ENCODE results near the gene FBRS. TPM values are rescaled to one million over a fixed set of nuclear protein-coding genes. Genes with fewer than 3 reads are reported as not detected.
"Not testable (repeated sequence)": the region's sequence is repeated elsewhere in the genome, so short reads cannot be mapped to it uniquely, and the experiment has no call there.

FBRS gene
- total RNA-seq, 2 experiments from 2014 or later: 92.8 to 94.5 TPM

DNA sequence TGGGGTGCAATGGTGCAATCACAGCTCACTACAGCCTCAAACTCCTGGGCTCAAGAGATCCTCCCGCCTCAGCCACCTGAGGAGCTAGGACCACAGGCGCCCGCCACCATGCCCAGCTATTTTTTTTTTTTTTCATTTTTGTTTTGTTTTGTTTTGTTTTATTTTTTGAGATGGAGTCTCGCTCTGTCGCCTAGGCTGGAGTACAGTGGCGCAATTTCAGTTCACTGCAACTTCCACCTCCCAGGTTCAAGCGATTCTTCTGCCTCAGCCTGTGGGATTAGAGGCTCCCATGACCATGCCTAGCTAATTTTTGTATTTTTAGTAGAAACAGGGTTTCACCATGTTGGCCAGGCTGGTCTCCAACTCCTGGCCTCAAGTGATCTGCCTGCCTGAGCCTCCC, 25.8 kb upstream of the FBRS start:
- not testable (repeated sequence) for H3K4me3 Mint-ChIP-seq, H3K27ac Mint-ChIP-seq, DNase-seq, H3K9me3 Mint-ChIP-seq, H3K27me3 Mint-ChIP-seq
- peaks cover 16% of the 10 kb centered on the region for H3K4me1 Mint-ChIP-seq
- H3K36me3 Mint-ChIP-seq: peaks cover 13% of the 10 kb centered on the region

DNA sequence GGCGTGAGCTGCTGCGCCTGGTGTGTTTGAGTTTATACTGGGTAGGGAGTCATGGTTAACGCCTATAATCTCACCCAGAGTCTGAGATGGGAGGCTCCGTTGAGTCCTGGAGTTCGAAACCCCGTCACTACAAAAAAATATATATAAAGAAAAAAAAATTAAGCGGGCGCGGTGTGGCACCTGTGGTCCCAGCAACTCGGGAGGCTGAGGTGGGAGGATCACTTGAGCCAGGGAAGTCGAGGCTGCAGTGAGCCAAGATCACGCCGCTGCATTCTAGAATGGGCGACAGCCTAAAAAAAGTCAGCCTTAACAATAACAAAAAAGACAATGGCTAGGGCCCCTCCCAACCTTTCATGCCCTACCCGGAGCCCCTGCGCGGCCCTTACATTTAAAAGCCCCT, 24.7 kb upstream of the FBRS start:
- H3K27me3 Mint-ChIP-seq: no peaks in the 10 kb centered on the region
- H3K4me3 Mint-ChIP-seq: peak overlapping the region; percentile 92
- H3K27ac Mint-ChIP-seq: peak overlapping the region; percentile 93
- H3K4me1 Mint-ChIP-seq: peaks cover 13% of the 10 kb centered on the region
- peaks cover 13% of the 10 kb centered on the region for H3K36me3 Mint-ChIP-seq
- H3K9me3 Mint-ChIP-seq: no peaks in the 10 kb centered on the region
- DNase-seq: no peak

DNA sequence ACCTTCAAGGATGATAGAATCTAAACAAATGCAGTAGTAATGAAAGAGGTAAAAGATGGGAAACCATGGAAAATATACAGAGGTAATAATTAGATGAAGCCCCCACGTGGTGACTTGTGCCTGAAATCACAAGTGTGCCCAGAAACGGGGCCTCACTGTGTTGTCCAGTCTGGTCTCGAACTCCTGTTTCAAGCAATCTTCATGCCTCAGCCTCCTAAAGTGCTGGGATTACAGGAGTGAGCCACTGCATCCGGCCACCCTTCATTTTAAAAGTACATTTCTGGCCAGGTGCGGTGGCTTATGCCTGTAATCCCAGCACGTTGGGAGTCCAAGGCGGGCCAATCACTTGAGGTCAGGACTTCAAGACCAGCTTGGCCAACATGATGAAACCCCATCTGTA, 21.6 kb upstream of the FBRS start:
- no peak for DNase-seq
- Mint-ChIP-seq H3K9me3 (no peaks in the 10 kb centered on the region), H3K27ac (no peak overlapping the region), H3K4me3 (no peak overlapping the region), H3K4me1 (peaks cover 8% of the 10 kb centered on the region), H3K27me3 (no peaks in the 10 kb centered on the region), H3K36me3 (peaks cover 13% of the 10 kb centered on the region)

DNA sequence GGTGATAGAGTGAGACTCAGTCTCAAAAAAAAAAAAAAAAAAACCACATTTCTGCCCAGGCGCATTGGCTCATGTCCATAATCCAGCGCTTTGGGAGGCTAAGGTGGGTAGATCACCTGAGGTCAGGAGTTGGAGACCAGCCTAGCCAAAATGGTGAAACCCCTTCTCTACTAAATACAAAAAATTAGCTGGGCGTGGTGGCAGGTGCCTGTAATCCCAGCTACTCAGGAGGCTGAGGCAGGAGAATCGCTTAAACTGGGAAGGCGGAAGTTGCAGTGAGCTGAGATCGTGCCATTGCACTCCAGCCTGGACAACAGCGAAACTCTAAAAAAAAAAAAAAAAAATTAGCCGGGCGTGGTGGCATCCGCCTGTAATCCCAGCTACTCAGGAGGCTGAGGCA, 21.1 kb upstream of the FBRS start:
- not testable (repeated sequence) for H3K9me3 Mint-ChIP-seq, H3K27me3 Mint-ChIP-seq, DNase-seq, H3K4me1 Mint-ChIP-seq, H3K4me3 Mint-ChIP-seq, H3K27ac Mint-ChIP-seq
- H3K36me3 Mint-ChIP-seq: peaks cover 13% of the 10 kb centered on the region

DNA sequence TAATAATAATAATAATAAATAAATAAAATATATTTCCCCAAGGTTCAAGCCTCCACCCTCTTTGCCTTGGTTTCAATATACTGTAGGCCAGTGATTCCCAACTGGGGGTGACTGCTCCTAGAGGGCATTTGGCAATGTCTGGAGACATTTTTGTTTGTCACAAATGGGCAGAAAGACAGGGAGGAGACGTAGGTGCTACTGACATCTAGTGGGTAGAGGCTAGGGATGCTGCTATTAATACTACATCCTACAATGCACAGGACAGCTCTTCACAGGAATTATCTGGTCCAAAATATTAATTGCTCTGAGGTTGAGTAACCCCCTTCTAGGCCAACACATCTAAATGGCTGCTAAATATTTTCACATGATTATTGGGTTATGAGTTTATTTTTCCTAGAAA, 20.3 kb upstream of the FBRS start:
- no peaks in the 10 kb centered on the region for H3K27me3 Mint-ChIP-seq
- peaks cover 13% of the 10 kb centered on the region for H3K36me3 Mint-ChIP-seq
- H3K4me3 Mint-ChIP-seq: no peak overlapping the region
- peaks cover 8% of the 10 kb centered on the region for H3K4me1 Mint-ChIP-seq
- H3K27ac Mint-ChIP-seq: no peak overlapping the region
- no peaks in the 10 kb centered on the region for H3K9me3 Mint-ChIP-seq
- DNase-seq: no peak

DNA sequence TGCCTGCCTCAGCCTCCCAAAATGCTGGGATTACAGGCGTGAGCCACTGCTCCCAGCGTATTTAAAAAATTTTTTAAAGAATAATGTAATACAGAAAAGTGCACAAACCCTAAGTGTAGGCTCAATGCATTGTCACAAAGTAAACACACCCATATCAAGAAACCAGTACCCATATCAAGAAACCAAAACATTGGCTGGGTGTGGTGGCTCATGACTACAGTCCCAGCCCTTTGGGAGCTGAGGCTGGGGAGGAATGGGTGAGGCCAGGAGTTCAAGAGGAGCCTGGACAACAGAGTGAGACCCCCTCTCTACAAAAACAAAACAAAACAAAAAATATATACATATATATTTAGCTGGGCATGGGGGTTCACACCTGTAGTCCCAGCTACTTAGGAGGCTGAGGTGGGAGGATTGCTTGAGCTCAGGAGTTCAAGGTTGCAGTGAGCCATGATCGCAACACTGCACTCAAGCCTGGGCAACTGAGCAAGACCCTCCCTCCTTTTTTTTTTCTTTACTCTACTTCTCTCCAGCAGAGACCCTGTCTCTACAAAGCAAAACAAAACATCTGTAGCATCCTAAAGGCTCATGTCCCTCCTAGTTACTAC, 16.8 kb upstream of the FBRS start:
- Mint-ChIP-seq H3K4me1 (no peaks in the 10 kb centered on the region), H3K36me3 (no peaks in the 10 kb centered on the region), H3K27me3 (no peaks in the 10 kb centered on the region), H3K27ac (no peak overlapping the region), H3K4me3 (no peak overlapping the region), H3K9me3 (no peaks in the 10 kb centered on the region)
- DNase-seq: no peak

DNA sequence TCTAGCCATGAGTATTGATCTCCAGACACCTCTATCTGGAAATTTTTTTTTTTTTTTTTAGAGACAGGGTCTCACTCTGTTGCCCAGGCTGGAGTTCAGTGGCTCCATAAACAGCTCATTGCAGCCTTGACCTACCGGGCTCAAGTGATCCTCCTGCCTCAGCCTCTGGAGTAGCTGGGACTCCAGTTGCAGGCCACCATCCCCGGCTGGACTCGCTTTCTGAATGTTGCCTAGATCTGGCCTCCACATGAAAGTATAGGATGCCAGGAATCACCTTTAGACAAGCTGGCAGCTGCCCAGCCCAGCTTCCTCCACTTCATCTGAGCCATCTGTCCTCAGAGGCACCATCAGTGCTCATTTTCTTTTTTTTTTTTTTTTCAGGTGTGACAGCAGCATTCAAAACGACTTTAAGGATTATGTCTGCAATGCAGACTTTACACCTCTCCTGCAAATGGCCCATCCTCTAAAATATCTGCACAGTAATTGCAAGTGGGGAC, 13.8 kb upstream of the FBRS start:
- Mint-ChIP-seq H3K9me3 (no peaks in the 10 kb centered on the region), H3K4me3 (no peak overlapping the region), H3K27ac (no peak overlapping the region), H3K36me3 (no peaks in the 10 kb centered on the region), H3K4me1 (peaks cover 1% of the 10 kb centered on the region), H3K27me3 (no peaks in the 10 kb centered on the region)
- no peak for DNase-seq

DNA sequence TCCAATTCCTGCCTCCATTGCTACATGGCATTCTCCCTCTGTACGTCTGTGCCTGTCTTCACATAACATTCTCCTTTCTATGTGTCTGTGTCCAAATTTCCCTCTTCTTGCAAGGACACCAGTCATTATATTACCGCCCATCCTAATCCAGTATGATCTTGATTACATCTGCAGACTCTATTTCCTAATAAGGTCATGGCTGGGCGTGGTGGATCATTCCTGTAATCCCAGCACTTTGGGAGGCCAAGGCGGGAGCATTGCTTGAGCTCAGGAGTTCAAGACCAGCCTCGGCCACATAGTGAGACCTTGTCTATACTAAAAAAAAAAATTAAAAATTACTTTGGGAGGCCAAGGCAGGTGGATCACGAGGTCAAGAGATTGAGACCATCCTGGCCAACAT, 12.5 kb upstream of the FBRS start:
- Mint-ChIP-seq H3K27me3 (no peaks in the 10 kb centered on the region), H3K4me3 (no peak overlapping the region), H3K4me1 (peaks cover 9% of the 10 kb centered on the region), H3K36me3 (no peaks in the 10 kb centered on the region), H3K9me3 (no peaks in the 10 kb centered on the region), H3K27ac (no peak overlapping the region)
- no peak for DNase-seq

DNA sequence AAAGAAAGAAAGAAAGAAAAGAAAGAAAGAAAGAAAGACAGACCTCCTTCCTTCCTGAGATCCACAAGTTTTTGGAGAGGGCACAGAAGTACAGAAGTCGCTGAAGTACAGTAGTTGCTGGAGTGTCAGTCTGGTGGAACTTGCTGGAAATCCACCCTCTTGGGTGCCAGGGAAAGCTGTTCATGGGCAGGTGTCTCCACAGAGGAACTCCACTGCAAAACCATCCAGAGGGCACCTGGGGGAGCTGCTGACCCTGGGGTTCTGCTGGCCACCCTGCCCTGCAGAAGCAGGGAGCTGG, 11.0 kb upstream of the FBRS start:
- Mint-ChIP-seq H3K27ac (no peak overlapping the region), H3K9me3 (no peaks in the 10 kb centered on the region), H3K27me3 (no peaks in the 10 kb centered on the region), H3K4me3 (no peak overlapping the region), H3K4me1 (peaks cover 15% of the 10 kb centered on the region), H3K36me3 (peaks cover 8% of the 10 kb centered on the region)
- DNase-seq: no peak

DNA sequence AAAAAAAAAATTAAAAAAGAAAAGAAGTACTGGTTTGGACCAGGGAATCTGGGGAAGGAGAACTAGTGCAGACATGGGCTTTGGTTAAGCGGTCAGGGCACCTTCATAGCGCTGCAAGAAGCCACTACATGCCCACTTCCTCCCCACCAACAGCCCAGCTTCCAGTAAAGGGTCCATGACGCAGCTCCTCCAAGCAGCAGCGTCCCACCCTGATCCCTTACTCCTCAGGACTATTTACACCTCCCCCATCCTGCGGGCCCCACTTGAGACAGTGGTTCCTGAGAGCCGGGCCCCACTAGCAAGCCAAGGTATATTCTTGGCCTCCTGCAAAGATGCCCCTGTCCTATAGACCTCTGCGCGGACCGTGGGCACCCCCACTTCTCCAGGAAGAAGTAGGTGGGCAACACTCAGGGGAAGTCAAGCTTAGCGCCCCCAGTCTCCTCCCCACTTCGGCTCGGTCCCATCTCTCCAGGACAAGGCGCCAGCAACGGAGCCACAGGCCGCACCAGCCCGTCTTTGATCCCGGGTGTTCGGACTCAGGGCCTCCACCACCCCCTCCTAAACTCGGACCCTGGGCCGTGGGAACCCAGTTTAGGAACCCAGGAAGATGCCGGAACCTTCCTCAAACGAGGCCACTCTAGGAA, 8.4 kb upstream of the FBRS start:
- peak overlapping the region; percentile 97 for H3K4me3 Mint-ChIP-seq
- no peaks in the 10 kb centered on the region for H3K27me3 Mint-ChIP-seq
- peak overlapping the region; percentile 97 for H3K27ac Mint-ChIP-seq
- H3K36me3 Mint-ChIP-seq: peaks cover 18% of the 10 kb centered on the region
- peaks cover 27% of the 10 kb centered on the region for H3K4me1 Mint-ChIP-seq
- peak; percentile 22 for DNase-seq
- no peaks in the 10 kb centered on the region for H3K9me3 Mint-ChIP-seq

DNA sequence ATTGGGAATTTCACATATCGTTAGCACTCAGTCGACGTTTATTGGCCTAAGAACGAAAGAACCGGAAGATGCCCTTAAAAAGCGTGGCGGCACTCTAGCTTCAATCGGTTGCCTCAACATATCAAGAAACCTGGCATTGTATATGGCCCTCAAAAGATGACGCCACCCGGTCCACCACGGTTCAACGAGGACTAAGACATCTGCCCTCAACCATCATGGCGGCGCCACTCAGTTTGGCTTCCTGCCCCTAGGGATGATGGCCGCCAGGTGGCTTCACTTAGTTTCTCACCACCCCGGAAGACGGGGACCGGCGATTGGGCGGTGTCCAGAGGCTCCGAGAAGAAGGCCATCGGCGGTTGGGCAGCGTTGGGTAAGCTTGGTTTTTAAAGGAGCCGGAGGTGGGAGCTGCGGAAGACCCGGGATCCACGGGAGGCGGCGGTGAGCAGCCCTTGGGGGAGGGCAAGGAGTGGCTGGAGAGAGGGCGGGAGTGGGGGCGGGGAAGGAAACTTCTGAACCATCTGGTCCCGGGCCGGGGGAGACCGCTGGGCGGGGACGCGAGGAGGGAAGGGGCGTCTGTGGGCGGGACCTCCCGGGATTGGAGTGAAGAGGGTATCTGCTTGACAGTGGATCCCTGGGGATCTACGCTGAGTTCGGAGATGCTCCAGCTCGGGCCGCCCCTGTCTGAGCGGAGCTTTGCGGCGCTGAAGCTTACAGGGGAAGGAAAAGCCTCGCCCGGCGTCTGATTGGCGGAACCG, 7.7 kb upstream of the FBRS start, which contains the start of gene PRR14:
TSS of gene PRR14 (plus strand) at position 592 of the 755 bp plus-strand sequence. CDS start 686 bp downstream, outside the sequence.
- no peaks in the 10 kb centered on the region for H3K9me3 Mint-ChIP-seq
- H3K4me3 Mint-ChIP-seq: peak within 1 kb of the TSS; percentile 97
- no peaks in the 10 kb centered on the region for H3K27me3 Mint-ChIP-seq
- H3K36me3 Mint-ChIP-seq: peaks cover 23% of the 10 kb centered on the region
- peaks cover 32% of the 10 kb centered on the region for H3K4me1 Mint-ChIP-seq
- peak; percentile 99 for DNase-seq
- peak within 1 kb of the TSS; percentile 97 for H3K27ac Mint-ChIP-seq

DNA sequence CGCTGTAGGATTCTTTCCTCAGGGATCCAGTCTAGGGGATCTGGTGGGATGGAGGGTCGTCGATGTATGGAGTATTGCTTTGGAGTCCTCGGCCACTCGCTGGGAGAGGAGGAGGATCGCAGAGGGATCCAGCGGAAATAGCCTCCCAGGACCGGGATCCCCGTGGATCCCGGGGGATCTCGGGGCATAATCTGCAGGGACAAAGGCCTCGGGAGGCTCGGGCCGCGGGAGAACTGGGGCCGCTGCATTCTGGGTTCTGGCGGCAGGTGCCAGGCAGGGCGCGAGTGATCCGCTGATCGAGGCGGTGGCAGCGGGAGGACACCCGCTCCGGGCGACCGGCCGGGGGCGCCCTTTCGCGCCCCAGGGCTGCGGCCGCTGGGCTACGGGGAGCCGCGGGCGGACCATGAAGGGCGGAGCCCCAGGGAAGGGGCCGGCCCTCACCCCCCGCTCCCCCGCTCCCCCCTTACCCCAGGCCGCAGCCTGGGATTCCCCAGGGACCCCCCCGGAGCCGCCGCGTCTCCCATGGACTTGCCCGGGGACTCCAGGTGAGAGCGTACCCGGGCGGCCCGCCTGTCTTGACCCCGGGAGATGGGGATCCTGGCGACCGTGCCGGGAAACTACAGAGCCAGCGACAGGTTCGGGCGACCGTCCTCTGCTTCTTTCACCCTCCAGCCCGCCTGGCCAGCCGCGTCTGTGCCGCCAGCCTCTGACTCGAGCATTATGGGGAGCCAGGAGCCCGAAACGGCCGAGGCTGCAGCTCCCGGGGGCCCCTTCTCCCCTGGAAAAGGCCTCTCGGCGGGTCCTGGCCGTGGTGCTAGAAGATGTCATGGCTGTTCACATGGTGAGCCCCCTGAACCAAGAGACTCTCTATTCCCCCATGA, 6.9 kb upstream of the FBRS start:
- peaks cover 28% of the 10 kb centered on the region for H3K36me3 Mint-ChIP-seq
- peak; percentile 89 for DNase-seq
- peak overlapping the region; percentile 97 for H3K4me3 Mint-ChIP-seq
- H3K4me1 Mint-ChIP-seq: peaks cover 37% of the 10 kb centered on the region
- no peaks in the 10 kb centered on the region for H3K27me3 Mint-ChIP-seq
- H3K9me3 Mint-ChIP-seq: no peaks in the 10 kb centered on the region
- H3K27ac Mint-ChIP-seq: peak overlapping the region; percentile 97

DNA sequence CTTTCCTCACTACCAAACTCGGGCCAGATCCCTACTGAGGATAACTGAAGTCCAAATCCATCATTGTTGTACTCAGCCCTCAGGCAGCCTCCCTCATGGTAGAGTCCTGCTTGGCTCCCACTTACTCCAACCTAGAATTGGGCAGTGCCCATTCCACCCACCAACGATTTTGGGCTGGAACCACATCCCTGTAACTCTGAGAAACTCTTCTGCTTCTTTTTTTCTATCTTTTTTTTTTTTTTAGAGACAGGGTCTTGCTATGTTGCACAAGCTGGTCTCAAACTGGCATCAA, 6.3 kb upstream of the FBRS start:
- H3K27ac Mint-ChIP-seq: peak overlapping the region; percentile 91

DNA sequence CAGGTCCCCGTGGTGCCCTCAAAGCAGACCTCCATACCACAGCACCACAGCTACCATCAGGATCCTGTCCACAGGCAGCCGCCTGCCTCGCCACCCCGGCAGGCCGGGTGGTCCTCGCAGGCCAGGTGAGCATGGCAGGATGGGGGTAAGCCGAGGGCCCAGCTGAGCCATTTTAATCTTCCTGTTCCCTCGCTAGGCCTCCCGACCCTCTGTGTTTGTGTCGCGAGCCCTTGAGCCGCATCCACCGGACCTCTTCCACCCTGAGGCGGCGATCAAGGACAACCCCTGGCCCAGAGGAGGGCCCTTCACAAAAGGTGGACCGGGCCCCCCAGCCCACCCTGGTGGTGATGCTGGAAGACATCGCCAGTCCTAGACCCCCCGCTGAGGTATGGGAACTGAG, 5.5 kb upstream of the FBRS start:
- no peak for DNase-seq
- Mint-ChIP-seq H3K9me3 (no peaks in the 10 kb centered on the region), H3K36me3 (peaks cover 40% of the 10 kb centered on the region), H3K27ac (peak overlapping the region; percentile 91), H3K27me3 (no peaks in the 10 kb centered on the region), H3K4me1 (peaks cover 48% of the 10 kb centered on the region), H3K4me3 (peak overlapping the region; percentile 97)

More for the DNA sequence above, 6.3 kb upstream of the FBRS start:
- peaks cover 41% of the 10 kb centered on the region for H3K4me1 Mint-ChIP-seq
- peaks cover 33% of the 10 kb centered on the region for H3K36me3 Mint-ChIP-seq
- H3K9me3 Mint-ChIP-seq: no peaks in the 10 kb centered on the region
- no peaks in the 10 kb centered on the region for H3K27me3 Mint-ChIP-seq
- H3K4me3 Mint-ChIP-seq: peak overlapping the region; percentile 97
- no peak for DNase-seq

DNA sequence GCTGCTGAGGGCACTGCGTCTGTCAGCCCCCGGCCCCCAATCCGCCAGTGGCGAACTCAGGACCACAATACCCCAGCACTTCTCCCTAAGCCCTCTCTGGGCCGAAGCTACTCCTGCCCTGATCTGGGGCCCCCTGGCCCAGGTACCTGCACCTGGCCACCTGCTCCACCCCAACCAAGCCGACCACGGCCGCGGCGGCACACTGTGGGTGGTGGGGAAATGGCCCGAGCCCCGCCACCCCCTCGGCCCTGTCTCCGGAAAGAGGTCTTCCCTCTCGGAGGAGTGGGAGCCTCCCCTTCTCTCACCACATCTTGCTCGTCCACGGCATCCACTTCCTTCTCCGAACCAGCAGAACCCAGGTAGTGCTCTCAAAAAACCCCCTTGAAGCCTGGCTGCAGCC, 3.4 kb upstream of the FBRS start:
- H3K9me3 Mint-ChIP-seq: no peaks in the 10 kb centered on the region
- H3K27me3 Mint-ChIP-seq: no peaks in the 10 kb centered on the region
- H3K36me3 Mint-ChIP-seq: peaks cover 40% of the 10 kb centered on the region
- no peak for DNase-seq
- H3K27ac Mint-ChIP-seq: no peak overlapping the region
- no peak overlapping the region for H3K4me3 Mint-ChIP-seq
- peaks cover 44% of the 10 kb centered on the region for H3K4me1 Mint-ChIP-seq
